Inflammatory macrophage treated with lipopolysaccharide for 4 hours (primary cell): ENCODE measurements around the gene SNN.

Experiments used
- DNase-seq: peaks from one replicate; pipeline ENCODE4 v3.0.0-alpha.2; 2020

SNN gene

DNA sequence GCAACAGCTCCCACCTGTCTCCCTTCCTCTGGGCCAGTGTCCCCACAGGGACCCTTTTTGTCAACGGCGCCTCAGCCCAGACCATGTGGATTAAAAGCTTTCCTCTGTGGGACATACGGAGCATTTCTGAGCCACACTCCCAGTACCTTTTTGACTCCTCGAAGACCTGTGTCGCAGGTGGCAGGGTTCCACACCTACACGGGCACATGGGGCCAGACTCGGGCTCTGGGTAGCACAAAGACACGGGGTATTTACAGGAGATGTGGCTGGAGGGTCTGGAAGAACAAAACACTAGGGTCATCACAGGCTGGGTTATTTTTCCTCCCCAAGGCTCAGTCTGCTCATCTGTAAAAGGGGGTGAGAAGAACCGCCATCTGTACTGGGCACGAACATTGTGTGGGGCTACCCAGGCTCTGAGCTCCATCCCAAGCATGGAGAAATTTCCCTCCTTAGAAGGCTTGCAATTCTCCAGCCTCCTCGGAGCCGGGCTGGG, 32.5 kb upstream of the SNN start:
- DNase-seq, result no peak

DNA sequence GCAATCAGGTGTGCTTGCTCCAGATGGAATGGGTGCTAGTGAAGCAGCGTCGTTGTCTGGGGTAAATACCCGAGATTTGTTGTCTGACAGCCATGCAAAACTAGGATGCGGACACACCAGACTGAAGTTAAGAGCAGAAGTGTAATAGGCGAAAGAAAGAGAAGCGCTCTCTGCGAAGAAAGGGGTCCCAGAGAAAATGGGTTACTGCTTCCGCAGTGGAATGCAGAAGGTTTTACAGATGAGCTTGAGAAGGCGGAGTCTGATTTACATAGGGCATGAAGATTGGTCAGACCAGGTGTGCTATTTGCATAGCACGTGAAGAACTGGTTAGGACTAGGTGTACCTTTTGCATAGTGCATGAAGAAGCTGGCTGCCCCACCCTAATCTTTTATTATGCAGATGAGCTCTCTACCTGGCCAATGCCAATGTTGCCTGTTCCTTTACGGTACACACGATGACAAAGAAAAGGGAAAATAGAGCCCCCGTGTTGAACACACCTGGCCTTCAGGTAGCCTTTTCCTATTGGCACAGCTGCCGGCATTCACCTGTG, 32.0 kb upstream of the SNN start:
- no peak for DNase-seq

DNA sequence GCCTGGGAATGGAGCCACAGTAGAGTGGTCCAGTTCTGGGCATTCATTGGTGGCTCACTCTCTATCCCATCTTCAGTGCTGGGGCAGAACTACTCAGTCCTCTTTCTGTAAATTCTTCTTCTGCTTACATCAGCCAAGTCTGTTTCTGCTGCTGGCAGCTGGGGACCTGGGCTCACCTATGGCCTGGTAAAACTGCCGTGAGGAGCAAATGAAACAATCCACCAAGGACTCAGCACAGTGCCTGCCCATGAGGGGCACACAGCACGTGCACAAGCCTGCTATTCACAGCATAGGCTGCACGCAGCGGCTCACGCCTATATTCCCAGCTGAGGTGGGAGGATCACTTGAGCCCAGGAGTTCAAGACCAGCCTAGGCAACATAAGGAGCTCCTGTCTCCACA, 30.9 kb upstream of the SNN start:
- no peak for DNase-seq

DNA sequence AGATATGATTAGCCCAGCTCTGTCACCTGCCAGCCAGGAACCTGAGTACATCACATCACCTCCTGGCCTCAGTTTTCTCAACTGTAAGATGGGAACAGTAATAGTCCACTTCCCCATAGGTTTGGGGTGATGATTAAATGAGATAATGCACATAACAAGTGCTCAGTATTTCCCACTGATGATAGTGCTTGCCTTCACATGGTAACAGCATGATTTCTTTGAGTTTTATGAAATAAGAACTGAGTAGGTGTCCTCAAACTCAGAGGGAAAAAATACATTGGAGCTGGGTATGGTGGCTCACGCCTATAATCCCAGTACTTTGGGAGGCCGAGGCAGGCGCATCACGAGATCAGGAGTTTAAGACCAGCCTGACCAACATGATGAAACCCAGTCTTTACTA, 30.1 kb upstream of the SNN start:
- peak; percentile 65 for DNase-seq

DNA sequence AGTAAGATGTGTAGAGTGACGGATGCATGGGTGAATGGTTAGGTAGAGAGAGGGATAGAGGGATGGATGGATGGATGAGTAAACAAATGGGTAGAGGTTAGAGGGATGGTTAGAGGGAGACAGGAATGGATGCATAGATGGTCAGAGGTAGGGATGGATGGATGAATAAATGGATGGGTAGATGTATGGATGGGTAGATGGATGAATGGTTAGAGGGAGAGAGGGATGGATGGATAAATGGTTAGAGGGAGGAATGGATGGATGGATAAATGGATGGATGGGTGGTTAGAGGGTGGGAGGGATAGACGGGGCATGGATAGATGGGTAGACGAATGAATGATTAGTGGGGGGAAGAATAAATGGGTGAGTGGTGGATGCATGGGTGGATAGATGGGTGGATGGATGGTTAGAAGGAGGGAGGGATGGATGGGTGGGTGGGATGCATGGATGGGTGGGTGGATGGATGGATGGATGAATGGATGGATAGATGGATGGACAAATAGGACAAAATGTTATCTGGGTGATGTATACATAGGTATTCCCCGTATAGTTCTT, 29.2 kb upstream of the SNN start:
- no peak for DNase-seq

DNA sequence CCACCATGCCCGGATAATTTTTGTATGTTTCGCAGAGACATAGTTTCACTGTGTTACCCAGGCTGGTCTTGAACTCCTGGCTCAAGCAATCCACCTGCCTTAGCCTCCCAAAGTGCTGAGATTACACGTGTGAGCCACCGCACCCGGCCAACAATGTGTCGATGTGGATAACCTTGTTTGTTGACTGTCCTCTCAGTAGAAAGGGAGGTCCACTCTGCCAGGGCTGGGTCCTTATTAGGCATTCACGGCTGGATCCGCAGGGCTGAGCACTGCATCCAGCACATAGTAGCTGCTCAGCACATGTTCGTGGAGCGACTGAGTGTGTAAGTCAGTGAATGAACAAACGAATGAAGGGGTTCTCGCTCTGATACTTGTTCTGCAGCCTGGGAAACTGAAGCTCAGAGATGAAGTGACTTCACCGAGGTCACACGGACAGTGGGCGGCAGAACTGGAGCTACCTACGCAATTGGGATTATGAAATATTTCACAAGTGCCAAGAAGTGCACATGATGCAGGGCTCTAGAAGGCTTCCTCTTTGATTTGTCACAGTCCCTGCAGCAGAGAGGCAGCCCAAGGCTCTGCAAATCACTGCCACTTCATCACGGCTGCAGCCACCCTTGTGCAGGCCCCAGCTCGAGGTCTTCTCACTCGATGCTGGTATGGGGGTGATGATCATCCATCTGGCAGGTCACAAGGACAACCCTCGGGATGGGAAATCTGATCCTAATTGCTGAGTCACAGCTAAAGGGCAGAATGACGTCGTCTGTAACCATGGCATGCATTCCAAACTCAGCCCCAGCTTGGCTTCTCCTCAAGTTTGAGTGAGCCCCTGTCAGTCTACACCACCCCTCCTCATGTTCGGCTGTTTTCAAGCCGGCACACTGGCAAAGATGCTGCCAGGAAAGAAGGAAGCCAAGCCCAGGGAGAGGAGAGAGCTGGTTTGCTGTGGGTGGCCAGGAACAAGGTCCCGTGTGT, 28.0 kb upstream of the SNN start:
- DNase-seq, result peak; percentile 100

DNA sequence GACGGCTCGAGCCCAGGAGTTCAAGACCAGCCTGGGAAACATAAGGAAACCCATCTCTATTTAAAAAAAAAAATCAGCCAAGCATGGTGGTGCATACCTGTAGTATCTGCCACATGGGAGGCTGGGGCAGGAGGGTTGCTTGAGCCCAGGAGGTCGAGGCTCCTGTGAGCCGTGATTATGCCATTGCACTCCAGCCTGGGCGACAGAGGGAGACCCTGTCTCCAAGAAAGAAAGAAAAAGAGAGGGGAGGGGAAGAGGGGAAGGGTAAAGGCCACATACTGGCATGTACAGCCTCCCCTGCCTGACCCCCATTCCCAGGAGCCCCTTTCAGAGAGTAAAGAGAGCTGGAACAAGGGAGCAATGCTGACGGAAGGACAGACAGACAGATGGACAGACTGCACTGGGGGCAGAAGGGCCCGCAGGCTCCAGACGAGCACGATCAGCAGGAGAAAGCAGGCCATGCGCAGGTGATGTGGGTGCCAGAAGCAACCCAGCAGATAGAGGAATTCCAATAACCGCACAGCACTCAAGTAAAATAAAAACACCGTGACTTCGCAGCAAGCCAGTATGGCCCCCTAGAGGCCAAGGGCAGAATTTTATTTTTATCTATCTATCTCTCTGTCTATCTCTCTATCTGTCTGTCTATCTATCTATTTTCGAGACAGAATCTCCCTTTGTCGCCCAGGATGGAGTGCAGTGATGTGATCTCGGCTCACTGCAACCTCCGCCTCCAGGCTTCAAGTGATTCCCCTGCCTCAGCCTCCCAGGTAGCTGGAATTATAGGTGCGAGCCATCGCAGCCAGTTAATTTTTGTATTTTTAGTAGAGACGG, 27.1 kb upstream of the SNN start:
- DNase-seq, result peak; percentile 73

DNA sequence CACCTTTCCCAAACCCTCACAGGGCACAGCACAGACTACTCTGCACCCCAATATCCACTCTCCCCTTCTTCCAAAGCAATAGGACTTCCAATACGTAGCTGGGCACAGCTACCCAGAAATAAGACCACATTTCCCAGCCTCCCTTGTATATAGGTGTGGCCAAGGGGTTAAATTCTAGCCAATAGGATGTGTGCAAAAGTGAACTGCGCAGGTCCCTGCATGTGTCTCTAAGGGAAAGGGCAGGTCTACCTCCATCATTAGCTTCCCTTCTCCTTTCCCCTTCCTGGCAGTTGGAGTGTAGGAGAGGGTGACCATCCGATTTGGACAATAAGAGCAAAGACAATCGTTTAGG, 25.5 kb upstream of the SNN start:
- DNase-seq, result no peak

DNA sequence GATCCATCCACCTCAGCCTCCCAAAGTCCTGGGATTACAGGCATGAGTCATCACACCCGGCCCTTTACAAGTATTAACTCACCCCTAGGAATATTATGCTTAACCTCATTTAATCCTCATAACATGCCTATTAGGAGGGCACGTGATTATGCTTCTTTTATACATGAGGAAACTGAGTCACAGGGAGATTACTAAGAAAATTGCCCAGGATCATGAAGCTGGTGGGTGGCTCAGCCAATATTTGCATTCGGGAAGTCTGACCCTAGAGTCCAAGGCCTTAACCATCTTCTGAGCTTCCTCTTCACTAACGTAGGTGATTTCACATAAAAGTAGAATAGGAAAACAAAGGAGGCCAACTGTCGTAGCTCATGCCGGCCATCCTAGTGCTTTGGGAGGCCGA, 19.0 kb upstream of the SNN start:
- peak; percentile 82 for DNase-seq

DNA sequence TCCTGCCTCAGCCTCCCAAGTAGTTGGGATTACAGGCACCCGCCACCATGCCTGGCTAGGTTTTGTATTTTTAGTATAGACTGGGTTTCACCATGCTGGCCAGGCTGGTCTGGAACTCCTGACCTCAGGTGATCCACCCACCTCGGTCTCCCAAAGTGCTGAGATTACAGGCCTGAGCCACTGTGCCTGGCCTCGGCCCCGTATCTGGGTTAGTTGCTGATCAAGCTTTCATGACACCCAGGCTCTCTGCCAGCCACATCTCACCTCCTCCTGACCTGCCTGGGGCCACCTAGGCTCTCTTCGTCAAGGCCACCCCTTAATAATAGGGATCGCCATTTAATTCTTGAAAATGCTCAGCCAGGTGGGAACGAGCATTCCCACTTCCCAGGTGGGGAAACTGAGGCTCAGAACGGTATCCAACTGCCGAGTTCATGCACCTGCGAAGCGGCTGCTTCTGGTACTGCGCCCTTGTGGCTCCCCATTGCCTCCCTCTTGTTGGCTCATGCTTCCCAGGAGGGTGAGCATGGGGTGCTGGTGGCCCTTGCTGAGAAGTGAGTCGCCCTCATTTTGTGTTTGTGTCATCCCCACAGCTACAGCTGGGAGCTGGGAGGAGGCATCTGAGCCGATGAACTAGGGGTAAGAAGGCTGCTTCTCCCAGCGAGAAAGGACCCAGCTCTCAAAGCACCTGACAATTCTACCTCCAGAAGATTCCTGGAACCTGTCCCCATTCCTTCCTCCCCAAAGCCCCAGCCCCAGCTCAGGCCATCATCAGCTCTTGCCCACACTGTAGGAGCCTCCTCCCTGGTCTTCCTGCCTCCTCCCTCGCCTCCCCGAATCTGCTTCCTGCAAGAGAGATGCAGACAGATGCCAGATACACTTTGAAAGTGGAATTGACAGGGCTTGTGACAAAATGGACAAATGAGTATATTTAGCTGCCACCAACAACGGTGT, 17.3 kb upstream of the SNN start:
- DNase-seq, result peak; percentile 39

DNA sequence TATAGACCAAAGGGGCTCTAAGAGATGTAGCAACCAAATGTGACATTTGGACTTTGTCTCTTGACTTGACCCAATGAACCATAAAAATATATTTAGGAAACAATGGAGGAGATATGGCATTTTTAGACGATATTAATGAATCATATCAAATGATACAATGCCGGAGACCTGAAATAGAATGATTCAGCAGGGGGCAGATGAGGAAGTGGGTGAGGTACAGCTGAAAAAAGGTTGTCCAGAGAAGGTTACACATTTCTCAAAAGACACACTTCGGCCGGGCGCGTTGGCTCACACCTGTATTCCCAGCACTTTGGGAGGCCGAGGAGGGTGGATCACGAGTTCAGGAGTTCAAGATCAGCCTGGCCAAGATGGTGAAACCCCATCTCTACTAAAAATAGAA, 16.5 kb upstream of the SNN start:
- peak; percentile 18 for DNase-seq

DNA sequence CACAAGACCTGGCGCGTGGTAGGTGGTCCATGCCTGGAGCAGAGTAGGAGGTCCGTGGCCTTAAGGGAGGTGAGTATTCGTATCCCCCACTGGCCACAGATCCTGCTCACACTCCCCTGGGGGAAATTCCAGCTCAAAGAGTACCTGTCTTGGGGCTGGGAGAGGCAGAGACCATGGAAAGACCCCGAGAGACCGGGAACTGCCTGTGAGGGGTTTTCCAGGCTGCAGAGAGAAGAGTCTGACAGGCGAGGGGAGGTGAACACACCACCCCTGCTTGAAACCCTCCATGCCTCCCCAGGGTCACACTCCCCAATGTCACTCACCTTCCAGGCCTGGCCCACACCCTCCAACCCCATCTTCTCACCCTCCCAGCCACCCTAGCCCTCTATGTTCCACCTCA, 12.6 kb upstream of the SNN start:
- no peak for DNase-seq

DNA sequence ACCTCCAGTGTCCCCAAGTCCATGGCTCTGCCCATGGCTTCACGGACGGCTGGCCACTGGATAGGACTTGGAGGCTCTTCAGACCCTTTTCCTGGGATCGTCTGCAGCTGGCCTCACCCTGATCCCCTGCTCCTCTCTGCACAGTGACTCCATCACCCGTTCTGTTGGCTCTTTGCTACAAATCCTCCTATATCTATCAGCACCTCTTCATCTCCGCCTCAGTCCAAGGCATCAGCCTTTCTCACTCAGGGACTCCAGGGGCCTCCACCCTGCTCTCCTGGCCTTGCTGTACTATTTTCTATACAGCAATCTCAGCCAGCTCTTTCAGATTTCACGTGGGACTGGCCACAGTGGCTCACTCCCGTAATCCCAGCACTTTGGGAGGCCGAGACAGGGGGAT, 10.7 kb upstream of the SNN start:
- no peak for DNase-seq

DNA sequence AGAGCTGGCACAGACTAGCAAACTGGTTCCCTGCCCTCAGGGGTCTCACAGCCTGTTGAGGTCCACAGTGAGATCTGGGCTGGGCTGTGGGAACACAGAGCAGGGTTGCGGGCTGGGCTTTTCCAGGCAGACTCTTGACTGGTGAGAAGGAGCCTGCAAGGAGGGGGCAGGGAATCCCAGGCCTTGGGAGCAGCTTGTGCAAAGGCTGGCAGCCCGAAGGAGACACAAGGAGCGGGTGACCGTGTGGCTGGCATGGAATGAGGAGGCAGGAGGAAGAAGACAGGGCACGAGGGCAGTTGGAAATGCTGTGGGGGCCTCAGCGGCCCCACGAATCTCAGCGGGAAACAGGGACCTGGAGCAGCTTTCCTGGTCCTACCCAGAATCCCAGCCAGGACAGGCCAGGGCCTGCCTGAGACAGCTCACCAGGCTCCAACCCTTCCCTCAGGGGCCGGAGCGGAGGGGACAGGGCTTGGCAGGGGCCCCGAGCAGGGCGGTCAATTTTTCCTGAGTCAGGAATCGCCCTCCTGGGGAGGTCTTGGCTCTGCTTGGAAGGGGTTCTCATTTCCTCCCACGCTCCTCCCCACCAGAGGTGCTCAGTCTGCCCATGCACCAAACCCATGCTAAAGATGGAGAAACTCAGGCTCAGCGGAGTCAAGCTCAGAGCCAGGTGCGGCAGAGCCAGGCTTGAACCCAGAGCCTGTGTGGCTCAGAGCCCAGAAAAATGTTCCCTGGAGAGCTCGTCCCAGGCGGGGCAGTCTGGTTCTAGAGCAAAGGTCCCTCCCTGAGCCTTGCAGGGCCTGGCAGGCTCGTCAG, 9.2 kb upstream of the SNN start:
- DNase-seq, result no peak

DNA sequence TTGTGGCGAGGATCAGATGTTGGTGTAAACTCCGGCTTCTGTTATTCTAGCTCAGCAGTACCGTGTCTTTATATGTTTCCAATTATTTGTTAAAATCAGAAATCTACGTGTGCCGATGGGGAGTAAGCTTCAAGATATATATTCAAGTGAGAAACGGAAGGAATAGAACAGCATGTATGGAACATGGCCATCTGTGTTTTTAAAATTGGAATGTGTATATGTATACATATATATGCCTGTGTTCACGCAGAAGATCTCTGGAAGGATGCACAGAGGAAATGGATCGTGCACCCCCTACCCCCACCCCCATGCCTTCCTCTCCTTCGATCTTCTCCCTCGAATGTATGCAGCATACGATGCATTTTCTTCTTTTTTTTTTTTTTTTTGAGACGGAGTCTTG, 7.7 kb upstream of the SNN start:
- DNase-seq, result no peak

DNA sequence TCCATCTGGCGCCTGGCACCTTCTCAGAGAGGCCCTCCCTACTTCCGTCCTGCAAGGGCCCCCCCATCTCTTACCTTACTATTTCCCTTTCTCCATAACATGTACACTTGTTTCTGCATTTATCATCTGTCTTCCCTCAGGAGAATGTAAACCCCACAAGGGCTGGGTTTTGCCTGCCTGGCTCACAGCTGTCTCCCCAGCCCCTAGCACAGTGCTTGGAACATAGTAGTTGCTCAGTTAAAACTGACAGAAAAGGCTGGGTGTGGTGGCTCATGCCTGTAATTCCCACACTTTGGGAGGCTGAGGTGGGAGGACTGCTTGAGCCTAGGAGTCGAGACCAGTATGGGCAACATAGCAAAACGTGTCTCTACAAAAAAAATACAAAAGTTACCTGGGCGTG, 5.7 kb upstream of the SNN start:
- DNase-seq, result no peak

DNA sequence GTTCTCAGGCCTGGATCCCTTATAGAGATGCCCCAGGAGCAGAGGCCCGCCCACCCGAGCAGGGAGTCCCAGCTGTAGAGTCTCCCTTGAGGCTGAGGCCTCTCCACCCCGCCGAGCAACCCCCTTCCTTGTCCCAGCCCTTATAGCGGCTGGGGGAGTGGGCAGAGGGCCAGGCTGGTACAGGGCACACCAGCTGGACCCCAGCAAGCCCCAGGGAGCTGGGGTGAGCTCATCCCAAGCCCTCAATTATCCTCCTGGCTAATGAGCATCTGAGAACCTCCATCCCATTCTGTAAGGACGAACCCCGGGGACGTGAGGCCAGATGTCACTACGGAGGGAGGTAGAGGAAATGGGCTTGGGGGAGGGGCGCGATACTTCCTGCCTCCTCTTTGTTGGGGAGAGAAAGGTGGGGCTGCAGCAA, 3.2 kb upstream of the SNN start:
- no peak for DNase-seq

DNA sequence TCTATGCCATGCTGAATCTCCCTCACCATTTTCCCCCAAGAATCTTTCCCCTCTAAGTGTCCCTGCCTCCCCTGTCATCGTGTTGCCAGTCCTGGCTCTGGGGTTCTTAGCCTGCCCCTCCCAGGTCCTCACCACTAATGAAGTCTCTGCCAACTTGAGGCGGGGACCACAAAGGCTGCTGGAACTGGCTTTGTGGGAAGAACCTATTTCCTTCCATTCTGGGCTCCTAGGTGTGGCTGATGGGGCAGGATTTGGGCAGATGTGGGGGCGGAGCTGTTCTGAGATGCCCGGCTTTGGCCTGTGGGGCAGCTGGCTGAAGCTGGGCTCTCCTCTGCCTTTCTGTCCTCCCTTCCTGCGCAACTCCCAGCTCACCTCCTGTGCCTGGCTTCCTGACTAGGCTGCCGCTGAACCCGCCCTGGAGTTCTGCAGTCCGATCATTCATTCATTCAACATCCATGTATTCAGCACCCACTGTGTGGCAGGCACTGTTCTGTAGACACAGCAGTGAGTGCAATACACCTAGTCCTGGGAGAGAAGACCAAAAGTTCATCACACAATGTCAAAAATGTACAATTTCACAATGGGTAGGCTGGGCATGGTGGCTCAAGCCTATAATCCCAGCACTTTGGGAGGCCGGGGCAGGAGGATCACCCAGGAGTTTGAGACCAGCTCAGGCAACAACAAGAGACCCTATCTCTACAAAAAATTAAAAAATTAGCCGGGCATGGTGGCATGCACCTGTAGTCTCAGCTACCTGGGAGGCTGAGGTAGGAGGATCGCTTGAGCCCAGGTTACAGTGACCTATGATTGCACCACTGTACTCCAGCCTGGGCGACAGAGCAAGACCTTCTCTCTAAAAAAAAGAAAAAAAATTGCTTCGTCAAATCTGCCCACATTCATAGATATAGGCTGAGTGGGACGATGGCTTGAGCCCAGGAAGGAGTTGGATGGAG, 1.9 kb upstream of the SNN start:
- DNase-seq, result no peak

DNA sequence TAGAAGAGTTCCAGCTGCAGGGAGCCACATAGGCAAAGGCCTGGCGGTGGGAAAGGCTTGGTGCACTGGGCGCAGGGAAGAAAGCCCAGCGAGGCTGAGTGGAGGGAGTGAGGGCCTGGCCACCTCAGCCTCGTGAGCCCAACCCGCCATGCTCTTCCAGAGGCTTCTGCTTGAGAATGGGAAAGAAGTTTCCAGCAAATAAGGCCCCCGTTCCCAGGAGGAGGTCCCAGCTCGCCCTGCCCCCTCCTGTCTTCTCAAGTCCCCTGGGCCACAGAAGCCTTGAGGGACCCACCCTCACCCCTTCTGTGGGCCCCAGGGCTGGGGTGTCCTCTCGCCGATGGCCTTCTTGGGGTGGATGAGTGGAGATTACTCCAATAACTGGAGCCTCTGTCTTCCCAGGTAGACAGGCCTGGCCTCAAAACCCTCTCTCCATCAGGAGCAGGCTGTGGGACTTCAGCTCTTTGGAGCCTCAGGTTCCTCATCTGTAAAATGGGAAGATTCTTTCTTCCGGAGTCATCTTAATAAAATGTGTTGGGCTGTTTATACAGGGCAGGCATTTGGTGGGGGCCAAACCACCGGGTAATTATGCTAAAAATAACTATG, 933 bp upstream of the SNN start:
- DNase-seq, result no peak
